ENCODE data around the gene GRIK1. TPM values are rescaled to one million over a fixed set of nuclear protein-coding genes. Genes with fewer than 3 reads are reported as not detected.

The GRIK1 gene
- total RNA-seq, 1 donor from 2014 or later, result not detected

GRCh38 chr21:29928537-29928936 lies 11.3 kb downstream of the GRIK1 start:
- intact Hi-C loops (cut with micrococcal nuclease), result no loop called here
- no peak for DNase-seq
- no peak for ATAC-seq

GRCh38 chr21:29920938-29921337 lies 18.9 kb downstream of the GRIK1 start:
- intact Hi-C loops (cut with micrococcal nuclease), result no loop called here
- DNase-seq (no peak), ATAC-seq (no peak)

- intact Hi-C loops (cut with micrococcal nuclease), result no loop called here
- no peak for DNase-seq
- ATAC-seq, result no peak
Observed at GRCh38 chr21:29914326-29914725, 25.5 kb downstream of the GRIK1 start.

- intact Hi-C loops (cut with micrococcal nuclease), result no loop called here
- DNase-seq (no peak), ATAC-seq (no peak)
Observed at GRCh38 chr21:29909571-29909970, 30.2 kb downstream of the GRIK1 start.

- no peak for DNase-seq
- no peak for ATAC-seq
- intact Hi-C loops (cut with micrococcal nuclease), result no loop called here
Observed at GRCh38 chr21:29904359-29905282, 35.2 kb downstream of the GRIK1 start.

- DNase-seq (no peak), ATAC-seq (no peak)
- intact Hi-C loops (cut with micrococcal nuclease), result no loop called here
Observed at GRCh38 chr21:29896884-29897283, 42.9 kb downstream of the GRIK1 start.

- no peak for ATAC-seq
Observed at GRCh38 chr21:29893687-29894086, 46.1 kb downstream of the GRIK1 start.

GRCh38 chr21:29892379-29892778 lies 47.4 kb downstream of the GRIK1 start:
- no peak for ATAC-seq
- intact Hi-C loops (cut with micrococcal nuclease), result no loop called here
- DNase-seq, result no peak

More at GRCh38 chr21:29893687-29894086, 46.1 kb downstream of the GRIK1 start:
- DNase-seq, result no peak
- intact Hi-C loops (cut with micrococcal nuclease), result no loop called here

GRCh38 chr21:29888437-29888836 lies 51.4 kb downstream of the GRIK1 start:
- no peak for DNase-seq
- ATAC-seq, result no peak
- intact Hi-C loops (cut with micrococcal nuclease), result no loop called here

- intact Hi-C loops (cut with micrococcal nuclease), result no loop called here
- no peak for ATAC-seq
- DNase-seq, result no peak
Observed at GRCh38 chr21:29887313-29888009, 52.3 kb downstream of the GRIK1 start.

- intact Hi-C loops (cut with micrococcal nuclease), result no loop called here
- no peak for ATAC-seq
- DNase-seq, result no peak
Observed at GRCh38 chr21:29885491-29885890, 54.3 kb downstream of the GRIK1 start.

GRCh38 chr21:29875873-29876272 lies 63.9 kb downstream of the GRIK1 start:
- ATAC-seq (no peak), DNase-seq (no peak)
- intact Hi-C loops (cut with micrococcal nuclease), result no loop called here

GRCh38 chr21:29875036-29875716 lies 64.6 kb downstream of the GRIK1 start:
- ATAC-seq (no peak), DNase-seq (no peak)
- intact Hi-C loops (cut with micrococcal nuclease), result no loop called here

GRCh38 chr21:29873908-29874307 lies 65.9 kb downstream of the GRIK1 start:
- no peak for ATAC-seq
- intact Hi-C loops (cut with micrococcal nuclease), result no loop called here

GRCh38 chr21:29870814-29871213 lies 69.0 kb downstream of the GRIK1 start:
- ATAC-seq (no peak), DNase-seq (no peak)
- intact Hi-C loops (cut with micrococcal nuclease), result no loop called here

More at GRCh38 chr21:29873908-29874307, 65.9 kb downstream of the GRIK1 start:
- DNase-seq, result no peak

- no peak for ATAC-seq
- no peak for DNase-seq
- intact Hi-C loops (cut with micrococcal nuclease), result no loop called here
Observed at GRCh38 chr21:29867796-29868195, 72.0 kb downstream of the GRIK1 start.

- ATAC-seq, result no peak
- intact Hi-C loops (cut with micrococcal nuclease), result no loop called here
- DNase-seq, result no peak
Observed at GRCh38 chr21:29860346-29860745, 79.5 kb downstream of the GRIK1 start.

GRCh38 chr21:29857150-29857549 lies 82.6 kb downstream of the GRIK1 start:
- intact Hi-C loops (cut with micrococcal nuclease), result no loop called here
- DNase-seq (no peak), ATAC-seq (no peak)

GRCh38 chr21:29854795-29855194 lies 85.0 kb downstream of the GRIK1 start:
- intact Hi-C loops (cut with micrococcal nuclease), result no loop called here
- no peak for DNase-seq
- ATAC-seq, result no peak

GRCh38 chr21:29851611-29852010 lies 88.2 kb downstream of the GRIK1 start:
- ATAC-seq (no peak), DNase-seq (no peak)
- intact Hi-C loops (cut with micrococcal nuclease), result no loop called here

Measured in left ventricle myocardium superior (tissue), 1 donor.